HEK293T (cell line): ENCODE data around the gene PHEX.

ENCODE experiments used
- CTCF ChIA-PET: fragments of 350-600 bp; formaldehyde crosslinking; extraction: SDS; loops from one replicate; lab custom pipeline; 2021; ENCODE audit warnings: antibody characterized with exemption, inconsistent platforms; lab: Yijun Ruan, JAX
- POLR2A ChIA-PET: fragments of 350-600 bp; formaldehyde crosslinking; extraction: SDS; loops from one replicate; lab custom pipeline; 2020; ENCODE audit warnings: antibody characterized with exemption, inconsistent platforms; lab: Yijun Ruan, JAX
- DNase-seq: peaks from one replicate; pipeline ENCODE4 v3.0.0; 2012; ENCODE audit warnings: mixed read lengths; ENCODE audit errors: extremely low spot score
- ARNT ChIP-seq: fragments of 450-650 bp; IDR thresholded peaks from 2 replicates; pipeline ENCODE4 v1.6.1; 2017; ENCODE audit warnings: mild to moderate bottlenecking
- BHLHE40 ChIP-seq: fragments of 450-650 bp; IDR thresholded peaks from 2 replicates; pipeline ENCODE4 v1.6.1; 2016; ENCODE audit warnings: mild to moderate bottlenecking, moderate library complexity, borderline replicate concordance
- CTBP1 ChIP-seq: fragments of 450-650 bp; IDR thresholded peaks from 2 replicates; pipeline ENCODE4 v1.6.1; 2016; ENCODE audit warnings: borderline replicate concordance
- ELF4 ChIP-seq: fragments of 450-650 bp; IDR thresholded peaks from 2 replicates; pipeline ENCODE4 v1.6.1; 2017; ENCODE audit warnings: antibody characterized with exemption
- FOXA1 ChIP-seq: fragments of 450-650 bp; IDR thresholded peaks from 2 replicates; pipeline ENCODE4 v1.6.1; 2016; ENCODE audit warnings: mild to moderate bottlenecking
- FOXK2 ChIP-seq: fragments of 450-650 bp; IDR thresholded peaks from 2 replicates; pipeline ENCODE4 v1.6.1; 2016; ENCODE audit warnings: mild to moderate bottlenecking
- FOXM1 ChIP-seq: fragments of 450-650 bp; IDR thresholded peaks from 2 replicates; pipeline ENCODE4 v1.6.1; 2017; ENCODE audit warnings: mild to moderate bottlenecking, borderline replicate concordance
- HDGF ChIP-seq: fragments of 450-650 bp; IDR thresholded peaks from 2 replicates; pipeline ENCODE4 v1.6.1; 2017; ENCODE audit warnings: antibody characterized with exemption, borderline replicate concordance
- L3MBTL2 ChIP-seq: fragments of 450-650 bp; conservative IDR thresholded peaks from 2 replicates; pipeline ENCODE4 v1.6.1; 2016; ENCODE audit warnings: mild to moderate bottlenecking
- LEF1 ChIP-seq: fragments of 450-650 bp; IDR thresholded peaks from 2 replicates; pipeline ENCODE4 v1.6.1; 2017; ENCODE audit warnings: mild to moderate bottlenecking, borderline replicate concordance
- NFRKB ChIP-seq: fragments of 450-650 bp; IDR thresholded peaks from 2 replicates; pipeline ENCODE4 v1.6.1; 2016; ENCODE audit warnings: mild to moderate bottlenecking, moderate library complexity
- PKNOX1 ChIP-seq: fragments of 450-650 bp; IDR thresholded peaks from 2 replicates; pipeline ENCODE4 v1.6.1; 2016
- SP1 ChIP-seq: fragments of 450-650 bp; IDR thresholded peaks from 2 replicates; pipeline ENCODE4 v1.6.1; 2017
- SUZ12 ChIP-seq: fragments of 450-650 bp; IDR thresholded peaks from 2 replicates; pipeline ENCODE4 v1.6.1; 2016; ENCODE audit warnings: mild to moderate bottlenecking
- TARDBP ChIP-seq: fragments of 450-650 bp; IDR thresholded peaks from 2 replicates; pipeline ENCODE4 v1.6.1; 2016
- ZNF384 ChIP-seq: fragments of 450-650 bp; IDR thresholded peaks from 2 replicates; pipeline ENCODE4 v1.6.1; 2016

Gene PHEX

DNA sequence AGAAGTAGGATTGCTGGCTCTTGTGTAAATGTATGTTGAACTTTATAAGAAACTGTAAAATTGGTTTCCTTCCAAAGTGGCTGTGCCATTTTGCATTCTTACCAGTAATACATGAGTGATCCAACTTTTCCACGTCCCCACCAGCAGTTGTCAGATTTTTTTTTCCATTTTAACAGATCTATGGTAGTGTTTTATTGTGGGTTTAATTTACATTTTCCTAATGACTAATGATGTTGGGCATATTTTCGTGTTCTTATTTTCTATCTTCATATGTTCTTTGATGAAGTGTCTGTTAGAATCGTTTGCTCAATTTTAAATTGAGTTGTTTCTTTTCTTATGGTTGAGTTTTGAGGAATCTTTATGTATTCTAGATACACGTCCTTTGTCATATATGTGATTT lies 56.2 kb downstream of the PHEX start:
- TF ChIP-seq BHLHE40: no peak
- TF ChIP-seq ELF4: no peak
- TF ChIP-seq ZNF384: no peak
- no peak for TF ChIP-seq HDGF
- no peak for TF ChIP-seq CTBP1
- TF ChIP-seq NFRKB: no peak
- no peak for TF ChIP-seq SP1
- TF ChIP-seq ARNT: no peak
- no peak for TF ChIP-seq PKNOX1
- TF ChIP-seq FOXA1: no peak
- TF ChIP-seq TARDBP: no peak
- TF ChIP-seq L3MBTL2: no peak
- no peak for TF ChIP-seq FOXK2
- no peak for TF ChIP-seq LEF1
- TF ChIP-seq FOXM1: no peak
- no peak for TF ChIP-seq SUZ12
- DNase-seq: no peak
- ChIA-PET CTCF (no interaction called here), POLR2A (no interaction called here)

DNA sequence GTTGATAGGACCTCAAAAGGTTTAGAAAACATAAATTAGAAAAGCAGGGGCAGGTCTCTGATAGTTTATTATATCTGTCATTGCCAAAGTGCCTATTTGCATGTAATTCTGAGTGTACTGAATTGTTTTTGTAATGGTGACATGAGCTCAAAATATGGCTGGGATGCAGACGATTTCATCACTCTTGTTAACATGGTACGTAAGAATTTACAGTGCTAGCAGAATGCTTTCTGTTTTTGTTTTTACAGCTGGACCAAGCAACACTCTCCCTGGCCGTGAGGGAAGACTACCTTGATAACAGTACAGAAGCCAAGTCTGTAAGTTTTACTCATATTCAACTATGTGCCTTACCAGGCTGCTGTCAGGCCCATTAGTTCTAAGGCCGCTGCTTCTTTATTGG lies 58.1 kb downstream of the PHEX start:
- POLR2A ChIA-PET: no interaction called here
- CTCF ChIA-PET: no interaction called here
- TF ChIP-seq TARDBP: no peak
- no peak for TF ChIP-seq SUZ12
- TF ChIP-seq BHLHE40: no peak
- no peak for TF ChIP-seq L3MBTL2
- no peak for TF ChIP-seq LEF1
- no peak for TF ChIP-seq SP1
- no peak for TF ChIP-seq HDGF
- no peak for TF ChIP-seq ZNF384
- no peak for TF ChIP-seq PKNOX1
- no peak for TF ChIP-seq FOXK2
- TF ChIP-seq NFRKB: no peak
- no peak for TF ChIP-seq FOXM1
- TF ChIP-seq CTBP1: no peak
- TF ChIP-seq FOXA1: no peak
- no peak for TF ChIP-seq ARNT
- TF ChIP-seq ELF4: no peak
- no peak for DNase-seq

DNA sequence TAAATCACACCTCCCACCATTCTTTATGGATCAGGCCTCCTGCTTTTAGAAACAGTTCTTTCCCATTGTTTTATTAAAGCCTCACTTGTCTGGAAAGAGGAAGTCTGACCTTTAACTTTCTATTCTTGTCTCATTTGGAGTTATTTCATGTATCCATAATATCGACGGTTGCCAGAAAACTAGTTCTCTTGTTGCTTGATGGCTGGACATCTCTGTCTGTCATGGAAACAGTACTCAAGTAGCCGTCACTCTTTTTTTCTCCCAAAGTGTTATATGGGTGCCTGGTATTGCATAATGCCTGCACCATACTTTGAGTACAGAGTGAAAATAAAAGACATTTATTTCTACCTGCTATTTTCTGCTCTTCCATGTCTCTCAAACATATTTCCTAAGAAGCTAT lies 61.4 kb downstream of the PHEX start:
- no peak for DNase-seq
- ChIA-PET POLR2A (no interaction called here), CTCF (interaction anchor here (1.1 kb wide), 1 partner anchor 43 kb away, joined by 6 read pairs; no protein-coding TSS in a partner anchor)
- no peak for TF ChIP-seq FOXK2
- no peak for TF ChIP-seq TARDBP
- TF ChIP-seq ZNF384: no peak
- TF ChIP-seq SUZ12: no peak
- TF ChIP-seq NFRKB: no peak
- TF ChIP-seq FOXM1: no peak
- TF ChIP-seq PKNOX1: no peak
- TF ChIP-seq SP1: no peak
- TF ChIP-seq ELF4: no peak
- no peak for TF ChIP-seq FOXA1
- TF ChIP-seq LEF1: no peak
- no peak for TF ChIP-seq BHLHE40
- TF ChIP-seq HDGF: no peak
- no peak for TF ChIP-seq ARNT

DNA sequence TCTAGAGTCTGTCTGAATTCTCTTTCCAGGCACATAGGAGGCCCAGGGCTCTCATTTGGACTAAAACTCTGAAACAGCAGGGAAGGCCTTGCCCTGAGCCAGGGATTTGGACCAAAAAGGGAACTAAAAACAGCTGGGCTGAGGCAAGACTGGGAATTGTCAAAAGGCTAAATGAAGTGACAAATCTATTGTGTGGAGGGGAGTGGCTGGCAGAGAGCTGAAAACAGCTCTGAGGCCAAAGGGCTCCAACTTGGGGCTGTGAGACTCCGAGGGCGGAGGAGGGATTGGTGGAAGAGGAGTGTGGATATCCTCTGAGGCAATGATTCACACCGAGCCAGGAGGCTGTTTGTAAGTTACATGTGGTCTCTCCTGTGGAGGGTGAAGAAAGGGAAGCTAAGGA lies 63.2 kb downstream of the PHEX start:
- TF ChIP-seq TARDBP: no peak
- no peak for TF ChIP-seq FOXM1
- TF ChIP-seq BHLHE40: no peak
- no peak for TF ChIP-seq HDGF
- TF ChIP-seq SP1: no peak
- TF ChIP-seq LEF1: no peak
- no peak for TF ChIP-seq ZNF384
- no peak for TF ChIP-seq NFRKB
- no peak for TF ChIP-seq CTBP1
- TF ChIP-seq FOXK2: no peak
- ChIA-PET POLR2A (no interaction called here), CTCF (interaction anchor here (0.6 kb wide), 1 partner anchor 37 kb away, joined by 3 read pairs; no protein-coding TSS in a partner anchor)
- DNase-seq: no peak

DNA sequence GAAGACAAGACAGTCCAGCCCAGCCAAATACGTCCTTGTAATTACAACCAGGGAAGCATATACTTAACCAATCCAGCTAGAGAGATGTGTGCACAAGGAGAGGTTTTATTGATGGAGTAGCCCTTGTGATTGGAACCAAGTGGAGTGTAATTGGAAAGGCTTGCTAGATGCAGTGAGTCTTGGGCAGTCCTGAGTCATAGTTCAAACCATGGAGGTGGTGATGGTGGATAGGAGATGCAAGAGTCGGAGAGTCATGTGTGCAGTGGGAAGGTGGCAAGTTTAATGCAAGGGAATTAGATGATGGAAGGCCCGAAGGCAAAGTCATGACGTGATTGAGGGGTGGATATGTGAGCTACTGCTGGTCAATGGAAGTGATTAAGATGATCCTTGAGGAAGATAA lies 63.7 kb downstream of the PHEX start:
- POLR2A ChIA-PET: no interaction called here
- CTCF ChIA-PET: interaction anchor here (0.6 kb wide), 1 partner anchor 37 kb away, joined by 3 read pairs; no protein-coding TSS in a partner anchor
- DNase-seq: no peak
- TF ChIP-seq ELF4 (no peak), L3MBTL2 (no peak), SUZ12 (no peak), FOXK2 (no peak), HDGF (no peak), NFRKB (no peak), LEF1 (no peak), CTBP1 (no peak), ZNF384 (no peak), FOXA1 (no peak), FOXM1 (no peak), BHLHE40 (no peak), TARDBP (no peak), SP1 (no peak), ARNT (no peak), PKNOX1 (no peak)
